Thoracic aorta endothelial cell (primary cell): Measurements from ENCODE around the gene IL12RB1. TPM values are rescaled to one million over a fixed set of nuclear protein-coding genes. Genes with fewer than 3 reads are reported as not detected.

Experiments used
- total RNA-seq: library from RNA; depleted of rRNA; stranded (reverse); fragments of >200 nt; gene quantifications from 2 replicates; pipeline ENCODE4 v1.2.3, GENCODE V29; 2012

IL12RB1 gene
- total RNA-seq: not detected in 2 replicates

GRCh38 chr19:18086590-18087138 lies at the start of gene IL12RB1:
TSS of gene IL12RB1 (minus strand) at chr19:18086934. CDS start at chr19:18086823, 111 bp downstream.

GRCh38 chr19:18097217-18097992 lies 10.7 kb upstream of the IL12RB1 start, which contains the start of gene MAST3:
TSS of gene MAST3 (plus strand) at chr19:18097778. CDS start at chr19:18097793, 15 bp downstream.

Other genes starting within 250 kb of the IL12RB1 start
- gene JAK3, start 239.0 kb downstream of the IL12RB1 start, total RNA-seq: 1.7 and 1.9 TPM in 2 replicates
- 1,273 and 1,499 TPM in 2 replicates for gene RPL18A, start 227.0 kb downstream of the IL12RB1 start, total RNA-seq
- gene SLC5A5, start 215.0 kb downstream of the IL12RB1 start, total RNA-seq: not detected in 2 replicates
- gene CCDC124, start 153.9 kb downstream of the IL12RB1 start, total RNA-seq: 41.5 and 48.0 TPM in 2 replicates
- gene KCNN1, start 119.8 kb downstream of the IL12RB1 start, total RNA-seq: 0.27 TPM in 1 of 2 replicates, not detected in the other
- 7.4 and 8.8 TPM in 2 replicates for gene ARRDC2, start 78.8 kb downstream of the IL12RB1 start, total RNA-seq
- 1.2 and 1.4 TPM in 2 replicates for gene MAST3, start 10.8 kb upstream of the IL12RB1 start, total RNA-seq
- 6.8 and 7.5 TPM in 2 replicates for gene PIK3R2, start 66.2 kb upstream of the IL12RB1 start, total RNA-seq
- gene IFI30, start 86.9 kb upstream of the IL12RB1 start, total RNA-seq: 0.93 and 1.5 TPM in 2 replicates
- 11.0 and 11.7 TPM in 2 replicates for gene MPV17L2, start 106.3 kb upstream of the IL12RB1 start, total RNA-seq
- 0.27 and 0.65 TPM in 2 replicates for gene RAB3A, start 117.1 kb upstream of the IL12RB1 start, total RNA-seq
- gene PDE4C, start 139.5 kb upstream of the IL12RB1 start, total RNA-seq: 0.13 and 0.57 TPM in 2 replicates
- 0.22 and 0.40 TPM in 2 replicates for gene IQCN, start 187.5 kb upstream of the IL12RB1 start, total RNA-seq
- 43.2 and 44.9 TPM in 2 replicates for gene JUND, start 194.7 kb upstream of the IL12RB1 start, total RNA-seq
- 115 and 138 TPM in 2 replicates for gene LSM4, start 236.1 kb upstream of the IL12RB1 start, total RNA-seq